ENCODE results near the gene SPOCK3.

- no peak for TF ChIP-seq CTCF (conservative IDR thresholded peaks at IDR 0.05; ENCODE audit: low read depth in 2 of 2)
- no peak for TF ChIP-seq JUNB (IDR thresholded peaks at IDR 0.05; ENCODE audit: unreplicated experiment)
- no peak for TF ChIP-seq EZH2 (IDR thresholded peaks at IDR 0.05; ENCODE audit: low read depth, unreplicated experiment)
- TF ChIP-seq EZH2phosphoT487 (IDR thresholded peaks at IDR 0.05; ENCODE audit: unreplicated experiment): no peak
- no peak for TF ChIP-seq POLR2AphosphoS5 (IDR thresholded peaks at IDR 0.05; ENCODE audit: low read depth)
- TF ChIP-seq NANOG (IDR thresholded peaks at IDR 0.05; ENCODE audit: borderline replicate concordance): no peak
- no peak for TF ChIP-seq REST (IDR thresholded peaks at IDR 0.05; ENCODE audit: unreplicated experiment)
Measured at GRCh38 chr4:167025670-167026069, 208.6 kb downstream of the SPOCK3 start.

Measured in GM23338 (cell line).